A549 (cell line): Measurements from ENCODE around the gene ELP2. TPM values are rescaled to one million over a fixed set of nuclear protein-coding genes. Genes with fewer than 3 reads are reported as not detected.

ENCODE experiments used
- ATAC-seq, 2 experiments: fragments of 200-7000 bp in 1 of 2; fragments of >200 bp in 1 of 2; cut with Nextera tagmentation in 1 of 2; cut with Tn5 transposase in 1 of 2; 3 replicates each; pipeline versions ENCODE4 v1.8.0 to v1.9.1; 2018 to 2020; ENCODE audit warnings: mild to moderate bottlenecking in 1 of 2, moderate library complexity in 1 of 2
- CTCF ChIA-PET: fragments of 300-600 bp; sonication (Branson Sonifier 250); formaldehyde crosslinking; extraction: SDS; loops from one replicate; lab custom pipeline; 2021; ENCODE audit warnings: antibody characterized with exemption, inconsistent platforms; lab: Yijun Ruan, JAX
- POLR2A ChIA-PET: fragments of 350-600 bp; formaldehyde crosslinking; extraction: SDS; loops from one replicate; lab custom pipeline; 2021; ENCODE audit warnings: antibody characterized with exemption, inconsistent platforms; lab: Yijun Ruan, JAX
- DNase-seq, 2 experiments: peaks; one replicate each; pipeline versions ENCODE4 v3.0.0 to v3.0.0-alpha.2; 2011 to 2016; ENCODE audit warnings: low read depth in 1 of 2, low spot score in 1 of 2
- FAIRE-seq: peaks from 2 replicates; lab custom pipeline; 2011; peaks lifted over from hg19 to GRCh38; lab: Jason Lieb, UNC
- H3K27ac ChIP-seq, 2 experiments: fragments of >200 bp; sonication (Bioruptor Twin); formaldehyde crosslinking; 3 replicates each; pipeline ENCODE4 v1.5.1; 2016 to 2017
- H3K4me1 ChIP-seq: fragments of >200 bp; sonication (Bioruptor Twin); formaldehyde crosslinking; 3 replicates; pipeline ENCODE4 v1.6.1; 2016
- H3K4me2 ChIP-seq: fragments of >200 bp; sonication (Bioruptor Twin); formaldehyde crosslinking; 3 replicates; pipeline ENCODE4 v1.6.1; 2016
- H3K4me3 ChIP-seq: fragments of >200 bp; sonication (Bioruptor Twin); formaldehyde crosslinking; 3 replicates; pipeline ENCODE4 v1.5.1; 2016
- H3K9me3 ChIP-seq: fragments of >200 bp; sonication (Bioruptor Twin); formaldehyde crosslinking; 3 replicates; pipeline ENCODE4 v1.6.1; 2016
- CEBPB ChIP-seq, 2 experiments: fragments of >200 bp in 1 of 2; sonication (Bioruptor Twin) in 1 of 2; formaldehyde crosslinking in 1 of 2; IDR thresholded peaks; 2 replicates each; pipeline ENCODE4 v1.6.1; 2012 to 2016
- EP300 ChIP-seq, 2 experiments: fragments of >200 bp; sonication (Bioruptor Twin); formaldehyde crosslinking; IDR thresholded peaks; 2 replicates in 1 of 2; 3 replicates in 1 of 2; pipeline ENCODE4 v1.6.1; 2016 to 2017
- FOXS1 ChIP-seq: fragments of 250-450 bp; sonication (Bioruptor Pico); IDR thresholded peaks from 2 replicates; pipeline ENCODE4 v1.5.0; 2020; ENCODE audit warnings: mild to moderate bottlenecking, moderate library complexity
- GATA3 ChIP-seq: IDR thresholded peaks from 2 replicates; pipeline ENCODE4 v1.6.1; 2012; ENCODE audit warnings: borderline replicate concordance
- HOXA7 ChIP-seq: fragments of 250-450 bp; sonication (Bioruptor Pico); IDR thresholded peaks from 2 replicates; pipeline ENCODE4 v1.5.0; 2020; ENCODE audit warnings: mild to moderate bottlenecking, moderate library complexity
- HOXB13 ChIP-seq: fragments of 250-450 bp; sonication (Bioruptor Pico); IDR thresholded peaks from 2 replicates; pipeline ENCODE4 v1.5.0; 2020; ENCODE audit warnings: low read depth, mild to moderate bottlenecking, moderate library complexity
- HOXB5 ChIP-seq: fragments of 250-450 bp; sonication (Bioruptor Pico); IDR thresholded peaks from 2 replicates; pipeline ENCODE4 v1.5.0; 2020; ENCODE audit warnings: mild to moderate bottlenecking, moderate library complexity
- JUN ChIP-seq, 2 experiments: fragments of >200 bp; sonication (Bioruptor Twin); formaldehyde crosslinking; IDR thresholded peaks; 2 replicates in 1 of 2; 3 replicates in 1 of 2; pipeline ENCODE4 v1.6.1; 2016 to 2017
- JUNB ChIP-seq: fragments of >200 bp; sonication (Bioruptor Twin); formaldehyde crosslinking; IDR thresholded peaks from 2 replicates; pipeline ENCODE4 v1.6.1; 2016
- MAFK ChIP-seq: fragments of 450-650 bp; IDR thresholded peaks from 2 replicates; pipeline ENCODE4 v1.6.1; 2014; ENCODE audit not compliant: partially characterized antibody
- NFE2L2 ChIP-seq: fragments of 150-350 bp; conservative IDR thresholded peaks from 2 replicates; pipeline ENCODE4 v1.6.1; 2014; ENCODE audit warnings: low read length
- NR3C1 ChIP-seq: fragments of >200 bp; sonication (Bioruptor Twin); formaldehyde crosslinking; IDR thresholded peaks from 3 replicates; pipeline ENCODE4 v1.6.1; 2017
- PHF8 ChIP-seq: fragments of 200-600 bp; sonication (generic); IDR thresholded peaks from 2 replicates; pipeline ENCODE4 v1.6.1; 2016; ENCODE audit warnings: low read depth, mild to moderate bottlenecking, antibody characterized with exemption, moderate library complexity, borderline replicate concordance
- POLR2AphosphoS2 ChIP-seq: conservative IDR thresholded peaks from 2 replicates; pipeline ENCODE4 v1.6.1; 2012; ENCODE audit warnings: low read length, improper control_type of control experiment, inconsistent platforms
- RARB ChIP-seq: fragments of 250-450 bp; sonication (Bioruptor Pico); IDR thresholded peaks from 2 replicates; pipeline ENCODE4 v1.8.0; 2021; ENCODE audit warnings: mild to moderate bottlenecking, moderate library complexity
- RCOR1 ChIP-seq: fragments of 150-350 bp; IDR thresholded peaks from 2 replicates; pipeline ENCODE4 v1.6.1; 2014; ENCODE audit warnings: antibody characterized with exemption, low read length, low read depth
- RFX5 ChIP-seq: fragments of 450-650 bp; IDR thresholded peaks from 2 replicates; pipeline ENCODE4 v1.7.1; 2014; ENCODE audit warnings: antibody characterized with exemption, mild to moderate bottlenecking, moderate library complexity
- SMC3 ChIP-seq: fragments of >200 bp; sonication (Bioruptor Twin); formaldehyde crosslinking; IDR thresholded peaks from 3 replicates; pipeline ENCODE4 v1.6.1; 2018; ENCODE audit warnings: inconsistent platforms
- SREBF2 ChIP-seq: fragments of 450-650 bp; IDR thresholded peaks from 2 replicates; pipeline ENCODE4 v1.6.1; 2014; ENCODE audit warnings: mild to moderate bottlenecking, moderate library complexity
- TP53 ChIP-seq: fragments of 250-450 bp; sonication (Bioruptor Pico); IDR thresholded peaks from 2 replicates; pipeline ENCODE4 v1.5.0; 2021; ENCODE audit warnings: mild to moderate bottlenecking, moderate library complexity
- ZC3H11A ChIP-seq: fragments of 450-650 bp; IDR thresholded peaks from 2 replicates; pipeline ENCODE4 v1.6.1; 2014; ENCODE audit warnings: antibody characterized with exemption, mild to moderate bottlenecking
- WGBS: methylation state at CpG from one replicate; pipeline ENCODE4 v1.1.6; 2017; ENCODE audit errors: missing lambda C conversion rate; 5-methylcytosine and 5-hydroxymethylcytosine counted together
- polyA plus RNA-seq, 4 experiments: library from polyadenylated mRNA; depleted of rRNA in 3 of 4; stranded (reverse); fragments of >200 nt; fragmentation: RNase III in 1 of 4; extraction: RNeasy Plus Mini Kit Qiagen cat#74134 plus additional on column Dnase treatment in 1 of 4; gene quantifications; 2 replicates in 3 of 4; 3 replicates in 1 of 4; pipeline ENCODE4 v1.2.3, GENCODE V29; 2011 to 2017
- TF ChIP-seq, protein P1 (sequence below): fragments of >200 bp; sonication (Bioruptor Twin); formaldehyde crosslinking; IDR thresholded peaks from 2 replicates; pipeline ENCODE4 v1.6.1; 2016
- TF ChIP-seq, protein P2 (sequence below): fragments of 250-450 bp; sonication (Bioruptor Pico); IDR thresholded peaks from 2 replicates; pipeline ENCODE4 v1.5.0; 2021; ENCODE audit warnings: mild to moderate bottlenecking, moderate library complexity, borderline replicate concordance
- TF ChIP-seq, protein P3 (sequence below): IDR thresholded peaks from 2 replicates; pipeline ENCODE4 v1.6.1; 2012
- TF ChIP-seq, protein P4 (sequence below): fragments of >200 bp; sonication (Bioruptor Twin); formaldehyde crosslinking; IDR thresholded peaks from 3 replicates; pipeline ENCODE4 v1.5.1; 2016
- TF ChIP-seq, protein P5 (sequence below): IDR thresholded peaks from 2 replicates; pipeline ENCODE4 v1.6.1; 2012; ENCODE audit warnings: low read depth, borderline replicate concordance

The ELP2 gene
- polyA plus RNA-seq, 2 of the 4 experiments (the other 2 are of a cell fraction), result 28.8 to 73.4 TPM

DNA sequence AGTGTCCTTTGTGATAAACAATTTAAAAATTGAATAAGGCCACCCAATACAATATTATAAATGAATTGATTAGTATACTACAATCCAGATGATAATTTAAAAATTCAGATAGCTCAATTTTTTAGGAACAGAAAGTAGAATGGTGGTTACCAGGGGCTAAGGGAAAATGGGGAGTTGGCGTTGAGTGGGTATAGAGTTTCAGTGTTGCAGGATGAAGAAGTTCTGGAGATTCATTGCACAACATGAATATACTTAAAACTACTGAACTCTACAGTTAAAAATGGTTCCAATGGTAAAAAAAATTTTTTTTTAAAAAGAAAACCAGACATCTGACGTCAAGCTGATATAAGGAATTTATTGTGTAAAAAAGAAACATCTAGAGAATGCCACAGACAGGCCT is 21.5 kb upstream of the ELP2 start:
- no peaks in the 10 kb centered on the region for H3K4me1 ChIP-seq
- ATAC-seq, result no peak
- 44% methylated on average over 2 of the region's 2 CpGs for WGBS
- H3K9me3 ChIP-seq, result no peaks in the 10 kb centered on the region
- no peak overlapping the region for H3K4me2 ChIP-seq
- POLR2A ChIA-PET, result no interaction called here
- no peak for DNase-seq
- H3K4me3 ChIP-seq, result no peak overlapping the region
- CTCF ChIA-PET, result interaction anchor here (1.4 kb wide), 1 partner anchor 11 kb away, joined by 3 read pairs; no protein-coding TSS in a partner anchor
- H3K27ac ChIP-seq, result no peak overlapping the region
- FAIRE-seq, result no peak
- TF ChIP-seq JUN (IDR thresholded peaks at IDR 0.05) (no peak), NR3C1 (no peak), HOXB13 (no peak), ZC3H11A (no peak), CEBPB (IDR thresholded peaks at IDR 0.05) (no peak), TP53 (CRISPR knock-in tag) (no peak), RCOR1 (no peak), NFE2L2 (no peak), GATA3 (no peak)
- TF ChIP-seq, protein P1, sequence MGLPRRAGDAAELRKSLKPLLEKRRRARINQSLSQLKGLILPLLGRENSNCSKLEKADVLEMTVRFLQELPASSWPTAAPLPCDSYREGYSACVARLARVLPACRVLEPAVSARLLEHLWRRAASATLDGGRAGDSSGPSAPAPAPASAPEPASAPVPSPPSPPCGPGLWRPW, result no peak
- TF ChIP-seq, protein P2, sequence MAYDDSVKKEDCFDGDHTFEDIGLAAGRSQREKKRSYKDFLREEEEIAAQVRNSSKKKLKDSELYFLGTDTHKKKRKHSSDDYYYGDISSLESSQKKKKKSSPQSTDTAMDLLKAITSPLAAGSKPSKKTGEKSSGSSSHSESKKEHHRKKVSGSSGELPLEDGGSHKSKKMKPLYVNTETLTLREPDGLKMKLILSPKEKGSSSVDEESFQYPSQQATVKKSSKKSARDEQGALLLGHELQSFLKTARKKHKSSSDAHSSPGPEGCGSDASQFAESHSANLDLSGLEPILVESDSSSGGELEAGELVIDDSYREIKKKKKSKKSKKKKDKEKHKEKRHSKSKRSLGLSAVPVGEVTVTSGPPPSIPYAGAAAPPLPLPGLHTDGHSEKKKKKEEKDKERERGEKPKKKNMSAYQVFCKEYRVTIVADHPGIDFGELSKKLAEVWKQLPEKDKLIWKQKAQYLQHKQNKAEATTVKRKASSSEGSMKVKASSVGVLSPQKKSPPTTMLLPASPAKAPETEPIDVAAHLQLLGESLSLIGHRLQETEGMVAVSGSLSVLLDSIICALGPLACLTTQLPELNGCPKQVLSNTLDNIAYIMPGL (CRISPR knock-in tag), result no peak

DNA sequence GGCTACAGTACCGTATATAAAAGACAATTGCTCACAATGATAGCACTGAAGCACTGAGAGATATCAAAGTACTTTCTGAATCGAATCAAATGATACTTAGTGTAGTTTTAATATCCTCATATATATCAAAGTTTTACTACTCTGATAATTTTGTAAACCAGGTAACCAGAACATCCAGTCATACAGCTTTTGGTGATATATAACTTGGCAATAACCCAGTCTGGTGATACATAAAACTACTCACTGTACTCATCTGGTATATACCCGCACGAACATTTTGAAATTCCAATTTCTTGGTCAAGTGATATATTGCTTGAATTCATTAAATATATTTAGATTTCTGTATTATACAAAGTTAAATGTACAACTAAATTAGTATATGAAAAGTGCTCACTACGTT is 21.1 kb upstream of the ELP2 start:
- CTCF ChIA-PET, result interaction anchor here (1.4 kb wide), 1 partner anchor 12 kb away, joined by 3 read pairs; no protein-coding TSS in a partner anchor
- Histone ChIP-seq H3K4me3 (no peak overlapping the region), H3K9me3 (no peaks in the 10 kb centered on the region), H3K27ac (no peak overlapping the region), H3K4me2 (no peak overlapping the region), H3K4me1 (no peaks in the 10 kb centered on the region)
- no peak for FAIRE-seq
- TF ChIP-seq RFX5 (no peak), PHF8 (no peak), HOXA7 (CRISPR knock-in tag) (no peak), SREBF2 (no peak), RARB (CRISPR knock-in tag) (no peak), SMC3 (no peak), EP300 (IDR thresholded peaks at IDR 0.05) (no peak), POLR2AphosphoS2 (no peak), FOXS1 (CRISPR knock-in tag) (no peak), JUNB (no peak), MAFK (no peak), HOXB5 (CRISPR knock-in tag) (no peak)
- TF ChIP-seq, protein P3, sequence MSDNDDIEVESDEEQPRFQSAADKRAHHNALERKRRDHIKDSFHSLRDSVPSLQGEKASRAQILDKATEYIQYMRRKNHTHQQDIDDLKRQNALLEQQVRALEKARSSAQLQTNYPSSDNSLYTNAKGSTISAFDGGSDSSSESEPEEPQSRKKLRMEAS, result no peak
- TF ChIP-seq, protein P4, sequence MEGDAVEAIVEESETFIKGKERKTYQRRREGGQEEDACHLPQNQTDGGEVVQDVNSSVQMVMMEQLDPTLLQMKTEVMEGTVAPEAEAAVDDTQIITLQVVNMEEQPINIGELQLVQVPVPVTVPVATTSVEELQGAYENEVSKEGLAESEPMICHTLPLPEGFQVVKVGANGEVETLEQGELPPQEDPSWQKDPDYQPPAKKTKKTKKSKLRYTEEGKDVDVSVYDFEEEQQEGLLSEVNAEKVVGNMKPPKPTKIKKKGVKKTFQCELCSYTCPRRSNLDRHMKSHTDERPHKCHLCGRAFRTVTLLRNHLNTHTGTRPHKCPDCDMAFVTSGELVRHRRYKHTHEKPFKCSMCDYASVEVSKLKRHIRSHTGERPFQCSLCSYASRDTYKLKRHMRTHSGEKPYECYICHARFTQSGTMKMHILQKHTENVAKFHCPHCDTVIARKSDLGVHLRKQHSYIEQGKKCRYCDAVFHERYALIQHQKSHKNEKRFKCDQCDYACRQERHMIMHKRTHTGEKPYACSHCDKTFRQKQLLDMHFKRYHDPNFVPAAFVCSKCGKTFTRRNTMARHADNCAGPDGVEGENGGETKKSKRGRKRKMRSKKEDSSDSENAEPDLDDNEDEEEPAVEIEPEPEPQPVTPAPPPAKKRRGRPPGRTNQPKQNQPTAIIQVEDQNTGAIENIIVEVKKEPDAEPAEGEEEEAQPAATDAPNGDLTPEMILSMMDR, result no peak
- TF ChIP-seq, protein P5, sequence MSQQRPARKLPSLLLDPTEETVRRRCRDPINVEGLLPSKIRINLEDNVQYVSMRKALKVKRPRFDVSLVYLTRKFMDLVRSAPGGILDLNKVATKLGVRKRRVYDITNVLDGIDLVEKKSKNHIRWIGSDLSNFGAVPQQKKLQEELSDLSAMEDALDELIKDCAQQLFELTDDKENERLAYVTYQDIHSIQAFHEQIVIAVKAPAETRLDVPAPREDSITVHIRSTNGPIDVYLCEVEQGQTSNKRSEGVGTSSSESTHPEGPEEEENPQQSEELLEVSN, result no peak
- TF ChIP-seq, protein P2 (CRISPR knock-in tag), result no peak
- ATAC-seq, result no peak
- WGBS, result 92% methylated on average over 5 of the region's 5 CpGs
- POLR2A ChIA-PET, result no interaction called here
- no peak for DNase-seq
